Fibroblast of lung (primary cell): Measurements from ENCODE around the gene ZNF804A.

Source experiments
- EZH2 ChIP-seq: IDR thresholded peaks from 2 replicates; pipeline ENCODE4 v1.5.1; 2012; ENCODE audit warnings: low read length, control low read depth, mild to moderate bottlenecking; ENCODE audit errors: missing control alignments
- TF ChIP-seq, protein P1 (sequence below), 2 donors: IDR thresholded peaks in 1 of 2; conservative IDR thresholded peaks in 1 of 2; 1 replicate in 1 of 2; 2 replicates in 1 of 2; pipeline ENCODE4 v1.5.1; 2011 to 2012; ENCODE audit warnings: low read length in 2 of 2, control low read depth in 1 of 2, inconsistent platforms in 1 of 2, low read depth in 1 of 2, mild to moderate bottlenecking in 1 of 2

DNA sequence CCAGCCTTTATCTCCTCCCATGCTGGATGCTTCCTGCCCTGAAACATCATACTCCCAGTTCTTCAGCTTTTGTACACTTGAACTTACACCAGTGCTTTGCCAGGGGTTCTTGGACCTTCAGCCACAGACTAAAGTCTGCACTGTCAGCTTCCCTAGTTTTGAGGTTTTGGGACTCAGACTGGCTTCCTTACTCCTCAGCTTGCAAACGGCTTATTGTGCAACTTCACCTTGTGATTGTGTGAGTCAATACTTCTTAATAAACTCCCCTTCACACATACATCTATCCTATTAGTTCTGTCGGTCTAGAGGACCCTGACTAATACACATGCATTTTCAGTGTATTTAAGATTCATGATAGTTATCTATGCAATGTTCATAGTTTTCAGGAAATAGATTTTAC, 35.8 kb upstream of the ZNF804A start:
- no peak for TF ChIP-seq EZH2
- TF ChIP-seq, protein P1, sequence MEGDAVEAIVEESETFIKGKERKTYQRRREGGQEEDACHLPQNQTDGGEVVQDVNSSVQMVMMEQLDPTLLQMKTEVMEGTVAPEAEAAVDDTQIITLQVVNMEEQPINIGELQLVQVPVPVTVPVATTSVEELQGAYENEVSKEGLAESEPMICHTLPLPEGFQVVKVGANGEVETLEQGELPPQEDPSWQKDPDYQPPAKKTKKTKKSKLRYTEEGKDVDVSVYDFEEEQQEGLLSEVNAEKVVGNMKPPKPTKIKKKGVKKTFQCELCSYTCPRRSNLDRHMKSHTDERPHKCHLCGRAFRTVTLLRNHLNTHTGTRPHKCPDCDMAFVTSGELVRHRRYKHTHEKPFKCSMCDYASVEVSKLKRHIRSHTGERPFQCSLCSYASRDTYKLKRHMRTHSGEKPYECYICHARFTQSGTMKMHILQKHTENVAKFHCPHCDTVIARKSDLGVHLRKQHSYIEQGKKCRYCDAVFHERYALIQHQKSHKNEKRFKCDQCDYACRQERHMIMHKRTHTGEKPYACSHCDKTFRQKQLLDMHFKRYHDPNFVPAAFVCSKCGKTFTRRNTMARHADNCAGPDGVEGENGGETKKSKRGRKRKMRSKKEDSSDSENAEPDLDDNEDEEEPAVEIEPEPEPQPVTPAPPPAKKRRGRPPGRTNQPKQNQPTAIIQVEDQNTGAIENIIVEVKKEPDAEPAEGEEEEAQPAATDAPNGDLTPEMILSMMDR (conservative IDR thresholded peaks at IDR 0.05 in 1 of 2, IDR thresholded peaks at IDR 0.05 in 1 of 2; ENCODE audit: low read depth in 1 of 2, low read length in 2 of 2): no peak
